NCI-H2196 treated with DMSO at 0.1 percent for 48 hours (cell line): ENCODE data around the gene CDC42BPB.
A peak's percentile ranks its signal among the peaks of the same experiment; 100 is the strongest.

Experiments used
- DNase-seq: peaks from one replicate; lab custom pipeline; 2025; ENCODE audit not compliant: unreplicated experiment; lab: John Stamatoyannopoulos, UW

CDC42BPB gene

GRCh38 chr14:103057372-103058163, at the start of gene CDC42BPB:
TSS of gene CDC42BPB (minus strand) at chr14:103057549. CDS start at chr14:103057173, 376 bp downstream.
- DNase-seq = peak; percentile 68

GRCh38 chr14:103105580-103106150, 48.3 kb upstream of the CDC42BPB start:
- no peak for DNase-seq

GRCh38 chr14:103104654-103105452, 47.5 kb upstream of the CDC42BPB start:
- DNase-seq = no peak

GRCh38 chr14:103104389-103104653, 47.0 kb upstream of the CDC42BPB start:
- DNase-seq = no peak

- peak; percentile 64 for DNase-seq
Observed at GRCh38 chr14:103103461-103104388, 46.4 kb upstream of the CDC42BPB start.

- DNase-seq = no peak
Observed at GRCh38 chr14:103102689-103103260, 45.4 kb upstream of the CDC42BPB start.

GRCh38 chr14:103101963-103102688, 44.8 kb upstream of the CDC42BPB start:
- no peak for DNase-seq

- no peak for DNase-seq
Observed at GRCh38 chr14:103101257-103101962, 44.1 kb upstream of the CDC42BPB start.

- no peak for DNase-seq
Observed at GRCh38 chr14:103100281-103101121, 43.2 kb upstream of the CDC42BPB start.

GRCh38 chr14:103099733-103100280, 42.5 kb upstream of the CDC42BPB start:
- no peak for DNase-seq

- DNase-seq = no peak
Observed at GRCh38 chr14:103099081-103099732, 41.9 kb upstream of the CDC42BPB start.

- DNase-seq = no peak
Observed at GRCh38 chr14:103097994-103098957, 40.9 kb upstream of the CDC42BPB start.

- DNase-seq = no peak
Observed at GRCh38 chr14:103097244-103097993, 40.1 kb upstream of the CDC42BPB start.

- DNase-seq = no peak
Observed at GRCh38 chr14:103096387-103096786, 39.0 kb upstream of the CDC42BPB start.

GRCh38 chr14:103095210-103095778, 37.9 kb upstream of the CDC42BPB start:
- no peak for DNase-seq
